Measurements from ENCODE around the gene B4GALT2.

Gene B4GALT2

DNA sequence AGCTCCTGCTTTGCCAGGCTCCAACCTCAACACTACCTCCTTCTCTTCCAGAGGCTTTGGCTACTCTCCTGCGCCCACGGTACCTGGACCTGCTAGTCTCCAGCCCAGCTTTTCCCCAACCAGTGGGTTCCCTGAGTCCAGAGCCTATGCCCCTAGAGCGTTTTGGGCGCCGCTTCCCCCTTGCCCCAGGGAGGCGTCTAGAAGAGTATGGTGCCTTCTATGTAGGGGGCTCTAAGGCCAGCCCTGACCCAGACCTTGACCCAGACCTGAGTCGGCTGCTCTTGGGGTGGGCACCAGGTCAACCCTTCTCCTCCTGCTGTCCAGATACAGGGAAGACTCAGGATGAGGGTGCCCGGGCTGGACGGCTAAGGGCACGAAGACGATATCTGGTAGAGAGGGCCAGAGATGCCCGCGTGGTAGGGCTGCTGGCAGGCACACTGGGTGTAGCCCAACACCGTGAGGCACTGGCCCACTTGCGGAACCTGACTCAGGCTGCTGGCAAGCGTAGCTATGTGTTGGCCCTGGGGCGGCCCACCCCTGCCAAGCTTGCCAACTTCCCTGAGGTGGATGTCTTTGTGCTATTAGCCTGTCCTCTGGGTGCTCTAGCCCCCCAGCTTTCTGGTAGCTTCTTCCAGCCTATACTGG lies 7.6 kb upstream of the B4GALT2 start:
- no peak for DNase-seq

DNA sequence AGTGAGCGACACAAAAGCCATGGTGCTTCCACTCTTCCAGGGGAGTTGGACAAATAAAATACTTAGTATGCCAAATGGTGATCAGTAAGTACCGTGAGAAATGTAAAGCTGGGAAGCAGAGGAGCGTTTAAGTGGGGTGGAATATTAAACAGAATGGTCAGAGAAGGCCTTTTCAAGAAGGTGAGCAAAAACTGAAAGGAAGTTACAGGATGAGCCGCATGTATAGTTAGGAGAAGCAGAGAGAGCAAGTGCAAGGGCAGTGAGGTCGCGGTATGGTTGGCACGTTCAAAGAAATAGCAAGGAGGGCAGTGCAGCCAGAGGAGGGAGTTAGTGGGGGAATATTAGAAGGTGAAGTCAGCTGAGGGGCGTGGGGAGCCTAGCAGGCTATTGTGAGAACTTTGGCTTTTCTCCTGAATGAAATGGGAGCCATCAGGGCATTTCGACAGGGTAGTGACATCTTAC lies 5.0 kb upstream of the B4GALT2 start:
- DNase-seq, result no peak

- DNase-seq, result peak; percentile 95
Observed at GRCh38 chr1:43974443-43975248, 4.4 kb upstream of the B4GALT2 start, which contains the start of gene ATP6V0B. ATP6V0B (plus strand) TSS chr1:43974960; CDS start chr1:43975041, 81 bp downstream.

GRCh38 chr1:43975249-43975961 lies 3.6 kb upstream of the B4GALT2 start:
- peak; percentile 59 for DNase-seq

GRCh38 chr1:43976045-43976444 lies 3.0 kb upstream of the B4GALT2 start:
- DNase-seq, result no peak

GRCh38 chr1:43976890-43977289 lies 2.1 kb upstream of the B4GALT2 start:
- no peak for DNase-seq

- DNase-seq, result no peak
Observed at GRCh38 chr1:43977376-43978263, 1.4 kb upstream of the B4GALT2 start.

DNA sequence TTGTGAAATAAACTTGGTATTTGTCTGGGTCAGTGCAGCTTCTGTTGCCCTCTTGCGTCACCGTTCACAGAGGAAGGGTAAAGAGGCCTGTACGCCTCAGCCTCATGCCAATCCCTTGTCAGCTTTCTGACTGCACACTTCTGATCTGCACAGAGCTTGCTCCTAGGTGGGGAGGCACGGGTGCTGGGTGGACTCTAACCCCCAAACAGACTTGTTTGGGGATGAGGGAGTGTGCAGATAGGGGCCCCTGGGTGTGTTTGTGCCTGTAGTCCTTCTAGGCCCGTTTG lies 803 bp upstream of the B4GALT2 start:
- no peak for DNase-seq

DNA sequence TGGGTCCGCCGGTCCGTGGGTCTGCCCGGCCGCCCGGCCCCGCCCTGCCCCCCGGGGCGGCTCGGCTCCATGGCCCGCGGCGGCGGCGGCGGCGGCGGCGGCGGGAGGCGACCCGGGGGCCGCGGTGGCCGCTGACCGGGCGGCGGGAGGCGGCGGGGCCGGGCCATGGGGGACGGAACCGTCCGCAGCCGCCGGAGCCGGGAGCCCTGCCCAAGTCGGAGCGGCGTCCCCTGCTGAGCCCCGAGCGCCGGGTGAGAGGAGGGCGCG lies 184 bp downstream of the B4GALT2 start:
- no peak for DNase-seq

DNA sequence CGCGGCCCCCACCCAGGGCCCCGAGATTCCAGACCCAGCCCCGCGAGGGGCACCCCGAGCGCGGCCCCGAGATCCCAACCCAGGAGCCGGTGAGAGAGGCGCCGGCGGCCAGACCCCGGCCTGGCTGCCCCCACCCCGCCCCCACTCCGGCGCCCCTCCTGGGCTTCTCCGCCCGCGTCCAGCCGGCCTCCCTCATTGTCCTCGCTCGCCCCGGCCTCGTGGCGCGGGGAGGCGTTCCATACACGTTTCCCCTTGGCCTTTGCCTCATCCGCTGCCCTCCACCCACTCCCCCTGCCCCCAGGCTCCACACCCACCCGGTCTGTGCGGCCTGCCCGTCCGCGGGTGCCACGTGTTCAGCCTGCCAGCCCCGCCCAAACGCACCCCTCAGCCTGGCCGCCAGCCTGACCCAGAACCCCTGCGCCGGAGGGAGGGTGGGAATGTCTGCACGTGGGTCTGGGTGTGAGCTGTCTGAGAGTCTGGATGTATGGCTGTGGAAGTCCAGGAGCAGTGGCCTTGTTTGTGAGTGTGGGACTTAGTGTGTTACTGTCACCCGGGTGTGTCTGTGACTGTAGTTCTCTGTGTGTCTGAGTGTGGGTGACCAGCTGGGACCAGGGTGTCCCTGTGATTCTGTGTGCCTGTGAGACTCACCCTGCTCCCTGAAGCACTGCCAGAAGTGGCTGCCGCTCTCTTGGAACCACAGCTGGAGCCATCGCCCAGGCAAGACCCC lies 681 bp downstream of the B4GALT2 start:
- peak; percentile 11 for DNase-seq

DNA sequence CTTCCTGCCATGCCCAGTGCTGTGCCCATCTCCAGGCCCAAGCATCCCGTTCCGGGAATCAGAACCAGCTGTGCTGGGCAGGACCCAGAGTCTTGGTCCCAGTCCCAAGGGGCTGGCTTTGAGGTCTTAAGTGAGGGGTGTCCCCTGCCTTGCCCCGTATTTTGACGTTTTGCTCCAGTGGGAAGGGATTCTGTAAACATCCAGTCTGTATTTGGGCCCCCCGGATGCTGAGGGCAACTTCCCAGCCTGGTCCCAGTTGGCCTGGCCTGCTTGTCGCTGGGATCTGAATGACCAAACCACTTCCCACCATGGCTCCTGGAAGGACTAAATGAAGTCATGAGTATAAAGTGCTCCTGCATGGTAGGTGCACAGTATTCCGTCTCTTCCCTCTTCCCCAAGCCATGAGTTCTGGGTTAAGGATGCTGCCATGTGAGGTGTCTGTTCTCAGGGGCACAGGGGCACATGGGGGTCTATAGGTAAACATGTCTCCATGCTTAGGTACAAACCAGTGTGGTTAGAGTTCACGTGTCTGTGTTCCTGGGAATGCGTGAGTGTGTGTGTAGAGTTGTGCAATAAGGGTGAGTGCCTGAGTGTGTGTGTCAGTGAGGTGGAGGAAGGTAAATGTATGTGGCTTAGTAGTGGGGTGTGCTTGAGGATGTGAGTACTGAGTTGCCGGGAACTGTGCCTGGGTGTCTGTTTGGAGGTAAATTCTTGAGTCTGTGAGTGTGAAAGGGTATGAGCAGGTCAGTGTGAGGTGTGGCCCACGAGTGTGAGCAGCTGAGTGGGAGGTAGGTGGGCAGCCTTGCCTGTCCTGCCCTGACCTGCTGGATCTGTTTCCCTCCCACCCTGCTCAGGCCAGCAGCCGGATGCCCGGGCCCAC lies 1.5 kb downstream of the B4GALT2 start:
- no peak for DNase-seq

- no peak for DNase-seq
Observed at GRCh38 chr1:43981135-43981491, 2.1 kb downstream of the B4GALT2 start.

GRCh38 chr1:43981636-43982035 lies 2.6 kb downstream of the B4GALT2 start:
- DNase-seq, result no peak

DNA sequence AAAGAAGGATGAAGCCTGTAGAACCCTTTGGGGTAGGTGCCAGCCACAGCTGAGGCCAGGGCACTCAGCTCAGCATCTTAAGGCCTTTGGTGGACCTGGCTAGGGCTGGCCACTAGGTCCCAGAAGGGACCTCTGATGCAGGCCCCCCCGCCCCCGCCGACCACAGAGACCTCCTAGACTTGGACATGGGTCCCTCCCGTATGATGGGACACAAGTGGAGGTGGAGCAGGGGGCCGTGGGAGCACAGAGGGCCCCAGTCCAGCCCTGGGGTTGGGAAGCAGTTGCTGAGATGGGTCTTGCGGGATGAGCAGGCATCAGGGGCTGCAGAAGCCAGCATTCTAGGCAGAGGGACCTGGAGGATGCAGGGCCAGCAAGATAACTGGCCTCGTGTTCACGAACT lies 3.2 kb downstream of the B4GALT2 start:
- DNase-seq, result no peak

- no peak for DNase-seq
Observed at GRCh38 chr1:43982808-43983207, 3.8 kb downstream of the B4GALT2 start.

DNA sequence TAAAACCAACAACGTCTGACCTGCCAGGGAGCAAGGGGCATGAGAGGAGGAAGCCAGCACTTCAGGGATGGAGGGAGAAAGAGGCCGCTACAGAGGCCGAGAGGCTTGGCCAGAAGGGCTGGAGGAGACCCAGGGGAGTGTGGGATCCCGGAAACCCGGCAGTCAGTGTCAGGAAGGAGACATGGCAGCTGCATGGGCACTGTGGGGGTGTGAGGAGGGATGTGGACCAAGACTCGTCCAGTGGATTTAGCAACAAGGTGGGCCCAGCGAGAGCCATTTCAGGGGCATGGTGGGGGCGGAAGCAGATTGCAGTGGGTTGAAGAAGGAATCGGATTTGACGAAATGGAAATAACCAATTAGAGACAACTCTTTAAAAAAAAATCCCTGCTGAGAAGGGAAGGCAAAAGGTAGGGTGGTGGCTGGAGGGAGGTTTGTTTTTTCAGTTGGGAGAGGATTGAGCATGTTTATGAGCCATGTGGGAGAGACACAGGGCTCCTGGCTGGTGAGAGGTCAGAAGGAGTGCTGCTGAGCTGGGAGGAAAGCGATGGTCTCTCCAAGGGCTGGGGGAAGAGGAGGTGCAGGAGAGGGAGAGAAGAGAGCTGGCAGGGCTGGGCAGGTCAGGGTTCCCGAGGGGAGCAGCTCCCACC lies 4.4 kb downstream of the B4GALT2 start:
- no peak for DNase-seq

- no peak for DNase-seq
Observed at GRCh38 chr1:43984855-43985254, 5.8 kb downstream of the B4GALT2 start.

DNA sequence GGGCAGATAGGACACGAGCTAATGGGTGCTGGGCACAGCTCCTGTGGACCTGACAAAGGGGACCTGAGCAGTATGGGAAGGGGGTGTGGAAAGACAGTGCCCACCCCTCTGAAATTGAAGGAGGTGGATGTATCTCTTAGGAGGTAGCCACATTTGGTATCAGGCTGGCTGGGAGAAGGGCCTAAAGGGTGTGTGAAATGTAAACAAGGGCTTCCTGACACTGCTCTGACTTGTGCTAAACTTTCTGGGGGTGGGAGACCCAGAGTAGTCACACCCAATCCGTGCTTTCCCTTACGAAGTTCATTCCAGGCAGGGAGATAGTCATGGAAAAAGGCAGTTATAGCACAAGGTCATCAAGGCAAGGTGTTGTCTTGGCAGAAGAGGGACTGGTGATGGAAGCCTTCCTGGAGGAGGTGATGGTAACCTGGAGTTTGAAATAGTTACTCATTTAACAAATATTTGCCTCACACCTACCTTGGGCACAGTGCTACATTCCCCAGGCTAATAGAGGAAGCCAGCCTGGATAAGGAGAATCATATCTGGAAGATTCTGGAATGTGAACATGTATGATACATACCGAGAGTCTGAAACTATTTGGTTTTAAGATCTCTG lies 7.1 kb downstream of the B4GALT2 start:
- DNase-seq, result no peak

GRCh38 chr1:43986712-43987111 lies 7.7 kb downstream of the B4GALT2 start:
- no peak for DNase-seq

GRCh38 chr1:43987159-43987902 lies 8.3 kb downstream of the B4GALT2 start:
- no peak for DNase-seq

All from CD4-positive, alpha-beta T cell treated with Interleukin-17A for 4 hours (primary cell).